ENCODE data around the gene ELMO1.
A peak's percentile ranks its signal among the peaks of the same experiment; 100 is the strongest.

The ELMO1 gene

GRCh38 chr7:37471619-37472018 is 23.0 kb upstream of the ELMO1 start:
- DNase-seq = no peak

- DNase-seq = no peak
These were observed 18.3 kb upstream of the ELMO1 start for GRCh38 chr7:37467002-37467401.

GRCh38 chr7:37462138-37462537 is 13.5 kb upstream of the ELMO1 start:
- no peak for DNase-seq

GRCh38 chr7:37455081-37455480 is 6.4 kb upstream of the ELMO1 start:
- DNase-seq = no peak

GRCh38 chr7:37452346-37452745 is 3.7 kb upstream of the ELMO1 start:
- no peak for DNase-seq

- DNase-seq = no peak
These were observed 1.4 kb upstream of the ELMO1 start for GRCh38 chr7:37450035-37450434.

GRCh38 chr7:37449621-37450020 is 957 bp upstream of the ELMO1 start:
- DNase-seq = no peak

GRCh38 chr7:37448011-37448635 is 541 bp downstream of the ELMO1 start:
- DNase-seq = peak; percentile 49

GRCh38 chr7:37446371-37446770 is 2.3 kb downstream of the ELMO1 start:
- DNase-seq = no peak

GRCh38 chr7:37445790-37446189 is 2.9 kb downstream of the ELMO1 start:
- DNase-seq = no peak

GRCh38 chr7:37445064-37445723 is 3.5 kb downstream of the ELMO1 start:
- DNase-seq = no peak

GRCh38 chr7:37443627-37444026 is 5.0 kb downstream of the ELMO1 start:
- DNase-seq = no peak

GRCh38 chr7:37442268-37442667 is 6.4 kb downstream of the ELMO1 start:
- no peak for DNase-seq

- no peak for DNase-seq
These were observed 6.8 kb downstream of the ELMO1 start for GRCh38 chr7:37441816-37442215.

GRCh38 chr7:37441386-37441760 is 7.3 kb downstream of the ELMO1 start:
- DNase-seq = no peak

GRCh38 chr7:37440738-37441385 is 7.8 kb downstream of the ELMO1 start:
- peak; percentile 24 for DNase-seq

GRCh38 chr7:37439653-37440026 is 9.0 kb downstream of the ELMO1 start:
- no peak for DNase-seq

- no peak for DNase-seq
These were observed 9.6 kb downstream of the ELMO1 start for GRCh38 chr7:37438906-37439652.

- DNase-seq = no peak
These were observed 13.4 kb downstream of the ELMO1 start for GRCh38 chr7:37435156-37435855.

- no peak for DNase-seq
These were observed 14.1 kb downstream of the ELMO1 start for GRCh38 chr7:37434529-37434928.

GRCh38 chr7:37433166-37433565 is 15.5 kb downstream of the ELMO1 start:
- DNase-seq = no peak

GRCh38 chr7:37432281-37432920 is 16.3 kb downstream of the ELMO1 start:
- DNase-seq = peak; percentile 36

GRCh38 chr7:37431413-37431812 is 17.3 kb downstream of the ELMO1 start:
- no peak for DNase-seq
